ENCODE data around the gene LRRK1.
"Not testable (repeated sequence)": the region's sequence is repeated elsewhere in the genome, so short reads cannot be mapped to it uniquely, and the experiment has no call there.

The LRRK1 gene

GRCh38 chr15:101069654-101069973, 150.5 kb downstream of the LRRK1 start:
- no peak for DNase-seq (ENCODE audit: low read depth in 2 of 2)

GRCh38 chr15:101070024-101070423, 150.9 kb downstream of the LRRK1 start:
- DNase-seq (ENCODE audit: low read depth in 2 of 2), result no peak

- DNase-seq (ENCODE audit: low read depth in 2 of 2), result no peak
These were observed 151.5 kb downstream of the LRRK1 start for GRCh38 chr15:101070502-101071273.

GRCh38 chr15:101071651-101072050, 152.5 kb downstream of the LRRK1 start:
- DNase-seq (ENCODE audit: low read depth in 2 of 2), result no peak

GRCh38 chr15:101072235-101072634, 153.1 kb downstream of the LRRK1 start:
- not testable (repeated sequence) for DNase-seq (ENCODE audit: low read depth in 2 of 2)

- DNase-seq (ENCODE audit: low read depth in 2 of 2), result not testable (repeated sequence)
These were observed 158.9 kb downstream of the LRRK1 start for GRCh38 chr15:101077806-101078668.

GRCh38 chr15:101078669-101079323, 159.6 kb downstream of the LRRK1 start:
- no peak for DNase-seq (ENCODE audit: low read depth in 2 of 2)

GRCh38 chr15:101081900-101082299, 162.7 kb downstream of the LRRK1 start:
- no peak for DNase-seq (ENCODE audit: low read depth in 2 of 2)

- no peak for DNase-seq (ENCODE audit: low read depth in 2 of 2)
These were observed 164.3 kb downstream of the LRRK1 start for GRCh38 chr15:101083336-101084045.

GRCh38 chr15:101084801-101085200, 165.6 kb downstream of the LRRK1 start:
- no peak for DNase-seq (ENCODE audit: low read depth in 2 of 2)

GRCh38 chr15:101085311-101085700, 166.1 kb downstream of the LRRK1 start:
- DNase-seq (ENCODE audit: low read depth in 2 of 2), result no peak

GRCh38 chr15:101086394-101087171, 167.4 kb downstream of the LRRK1 start:
- DNase-seq (ENCODE audit: low read depth in 2 of 2), result no peak

- no peak for DNase-seq (ENCODE audit: low read depth in 2 of 2)
These were observed 168.1 kb downstream of the LRRK1 start for GRCh38 chr15:101087172-101087769.

GRCh38 chr15:101088271-101088670, 169.1 kb downstream of the LRRK1 start:
- no peak for DNase-seq (ENCODE audit: low read depth in 2 of 2)

- DNase-seq (ENCODE audit: low read depth in 2 of 2), result peak; percentile 77
These were observed 169.8 kb downstream of the LRRK1 start for GRCh38 chr15:101088788-101089578.

- DNase-seq (ENCODE audit: low read depth in 2 of 2), result no peak
These were observed 170.6 kb downstream of the LRRK1 start for GRCh38 chr15:101089579-101090427.

GRCh38 chr15:101090428-101090790, 171.3 kb downstream of the LRRK1 start:
- DNase-seq (ENCODE audit: low read depth in 2 of 2), result no peak

- DNase-seq (ENCODE audit: low read depth in 2 of 2), result no peak
These were observed 172.2 kb downstream of the LRRK1 start for GRCh38 chr15:101091080-101092017.
